Measurements from ENCODE around the gene NFE2.
"Not testable (repeated sequence)": the region's sequence is repeated elsewhere in the genome, so short reads cannot be mapped to it uniquely, and the experiment has no call there.

Gene NFE2

DNA sequence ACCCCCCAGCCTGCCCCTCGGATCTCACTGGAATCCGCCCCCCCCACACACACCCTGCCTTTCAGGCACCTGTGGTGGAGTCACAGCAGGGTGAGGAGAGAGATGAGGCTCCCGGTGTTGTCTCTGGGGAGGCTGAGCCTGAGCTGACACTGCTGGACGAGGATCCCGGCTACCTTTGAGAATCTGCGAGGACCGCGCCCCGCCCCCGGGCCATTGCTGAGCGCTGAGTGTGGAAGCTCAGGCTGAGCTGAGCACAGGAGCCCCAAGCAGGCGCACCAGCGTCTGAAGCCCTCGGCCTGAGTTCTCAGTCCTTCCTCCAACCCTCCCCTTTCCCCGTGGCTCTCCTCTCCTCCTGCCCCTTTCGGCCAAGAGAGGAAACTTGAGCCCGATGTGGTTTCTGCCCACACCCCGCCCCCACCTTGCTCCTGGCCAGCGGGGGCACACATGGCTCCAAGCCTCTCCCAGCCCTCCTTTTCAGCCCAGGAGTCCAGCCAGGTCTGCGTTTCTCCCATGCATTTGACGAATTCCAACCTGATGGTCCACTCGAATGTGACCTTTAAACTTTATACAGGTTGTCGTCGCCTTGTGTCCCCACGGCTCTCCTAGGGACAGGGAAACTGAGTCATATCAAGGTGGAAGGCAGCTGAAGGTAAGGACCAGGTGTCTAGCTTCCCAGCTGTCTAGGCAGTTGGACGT, at the start of gene NFE2:
TSS of gene NFE2 (minus strand) at position 284 of the 696 bp plus-strand sequence. CDS start 5,767 bp downstream, outside the sequence.
- no peak for DNase-seq (ENCODE audit: low read depth)

DNA sequence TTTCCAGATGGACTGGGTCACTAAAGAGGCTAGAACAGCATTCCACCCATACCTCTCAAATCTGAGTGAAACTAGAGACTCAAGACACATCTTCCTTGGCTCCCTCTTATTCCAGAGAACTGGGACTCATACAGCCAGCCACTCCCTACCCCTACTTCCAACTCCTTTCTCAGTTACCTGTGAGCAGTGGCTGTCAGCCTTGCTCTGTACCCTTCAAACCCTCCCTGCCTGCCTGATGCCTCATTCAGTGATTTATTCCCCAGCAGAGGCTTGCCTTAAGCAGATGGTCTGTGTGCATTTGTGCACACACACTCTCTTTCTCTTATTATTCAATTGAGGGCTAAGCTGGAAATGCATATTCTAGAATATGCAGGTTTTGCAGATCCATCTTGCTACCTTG, 48.9 kb upstream of the NFE2 start:
- DNase-seq (ENCODE audit: low read depth): no peak

DNA sequence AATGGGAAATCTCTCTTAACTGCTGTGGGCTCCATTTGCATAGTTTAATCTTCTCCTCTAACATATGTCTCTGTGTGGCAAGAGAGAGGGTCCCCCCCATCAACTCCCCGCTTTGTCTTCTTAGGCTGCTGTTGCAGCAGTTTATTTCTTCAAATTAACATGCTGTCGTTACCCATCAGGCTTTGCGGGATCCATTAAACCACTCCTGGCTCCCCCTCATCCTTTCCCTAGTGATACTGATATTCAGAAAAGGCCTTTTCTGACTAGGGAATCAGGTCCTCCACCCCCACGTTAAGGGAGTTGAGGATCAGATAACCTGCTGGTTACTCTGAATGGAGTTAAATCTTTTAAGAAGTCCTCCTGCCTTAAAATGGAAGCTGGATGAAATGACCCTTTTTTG, 48.2 kb upstream of the NFE2 start:
- DNase-seq (ENCODE audit: low read depth): no peak

DNA sequence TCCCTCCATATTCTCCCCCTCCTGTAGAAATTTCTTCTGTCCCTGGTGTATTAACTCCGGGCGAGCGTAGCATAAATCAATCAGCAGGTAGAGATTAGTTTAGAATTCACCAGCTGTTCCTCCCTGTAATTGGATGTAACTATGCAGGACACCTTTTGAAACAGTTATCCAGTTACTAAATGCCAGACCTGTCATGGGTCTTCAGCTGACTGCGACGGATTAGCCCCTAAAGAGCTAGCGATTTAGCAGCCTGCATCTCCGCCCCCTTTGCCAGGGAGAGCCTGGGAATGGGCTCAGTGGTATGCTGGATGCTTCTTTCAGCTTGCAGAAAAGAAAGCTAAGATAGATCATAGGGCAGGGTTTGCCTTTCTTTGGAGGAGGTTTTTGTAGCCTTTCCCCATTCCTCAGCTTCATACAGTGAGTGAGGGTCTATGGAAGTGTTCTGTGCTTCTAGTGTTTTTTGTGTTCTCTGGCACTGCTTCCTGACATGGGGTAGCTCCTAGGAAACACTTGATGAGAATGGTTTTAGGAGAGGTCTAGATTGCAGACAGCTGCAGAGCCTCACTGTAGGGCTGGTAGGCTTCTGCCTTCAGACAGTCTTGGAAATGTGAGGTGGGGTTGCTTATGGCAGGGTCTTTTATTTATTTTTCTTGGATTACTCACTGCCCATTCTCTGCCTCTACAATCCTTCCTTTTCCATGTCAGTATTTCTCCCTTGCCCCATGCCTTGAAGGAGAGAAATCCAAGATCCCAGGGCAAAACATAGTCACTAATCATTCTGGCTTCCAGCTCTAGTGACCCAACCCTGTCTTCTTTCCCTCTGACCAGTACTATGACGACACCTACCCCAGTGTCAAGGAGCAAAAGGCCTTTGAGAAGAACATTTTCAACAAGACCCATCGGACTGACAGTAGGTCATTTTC, 40.8 kb upstream of the NFE2 start:
- DNase-seq (ENCODE audit: low read depth): no peak

DNA sequence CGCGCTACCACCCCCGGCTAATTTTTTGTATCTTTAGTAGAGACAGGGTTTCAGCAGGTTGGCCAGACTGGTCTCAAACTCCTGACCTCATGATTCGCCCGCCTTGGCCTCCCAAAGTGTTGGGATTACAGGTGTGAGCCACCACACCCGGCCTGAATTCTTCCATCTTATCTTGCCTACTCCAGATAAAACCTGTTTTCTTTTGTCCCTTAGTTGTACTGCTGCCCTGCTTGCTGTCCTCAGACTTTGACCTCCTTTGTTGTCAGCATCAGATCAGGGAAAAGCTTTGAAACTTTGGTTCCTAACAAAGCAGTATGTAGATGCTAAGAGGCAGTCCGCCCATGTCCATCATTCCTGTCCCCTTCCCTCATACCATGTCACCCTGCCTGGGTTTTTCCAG, 40.0 kb upstream of the NFE2 start:
- no peak for DNase-seq (ENCODE audit: low read depth)

DNA sequence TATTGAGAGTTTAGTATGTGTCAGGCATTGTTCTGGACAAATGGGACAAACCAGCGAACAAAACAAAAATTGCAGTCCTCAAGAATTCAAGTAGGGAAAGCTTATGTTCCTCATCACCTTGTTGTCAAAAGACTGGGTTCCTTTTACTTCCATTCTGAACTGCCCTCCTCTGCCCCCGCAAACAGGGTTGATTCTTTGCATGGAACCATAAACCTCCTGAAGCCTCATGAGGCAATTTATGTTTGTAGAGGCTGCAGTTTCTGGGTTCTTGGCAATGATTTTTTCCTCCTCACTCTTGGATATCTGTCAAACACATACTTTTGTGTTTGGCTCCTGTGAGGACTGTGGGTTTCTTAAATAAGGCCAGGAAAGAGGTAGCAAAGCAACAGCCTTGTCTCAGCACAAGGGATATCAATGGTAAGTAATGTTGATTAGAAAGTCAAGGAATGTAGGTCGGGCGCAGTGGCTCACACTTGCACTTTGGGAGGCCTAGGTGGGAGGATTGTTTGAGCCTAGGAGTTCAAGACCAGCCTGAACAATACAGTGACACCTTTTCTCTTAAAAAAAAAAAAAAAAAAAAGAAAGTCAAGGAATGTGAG, 38.0 kb upstream of the NFE2 start:
- DNase-seq (ENCODE audit: low read depth): no peak

DNA sequence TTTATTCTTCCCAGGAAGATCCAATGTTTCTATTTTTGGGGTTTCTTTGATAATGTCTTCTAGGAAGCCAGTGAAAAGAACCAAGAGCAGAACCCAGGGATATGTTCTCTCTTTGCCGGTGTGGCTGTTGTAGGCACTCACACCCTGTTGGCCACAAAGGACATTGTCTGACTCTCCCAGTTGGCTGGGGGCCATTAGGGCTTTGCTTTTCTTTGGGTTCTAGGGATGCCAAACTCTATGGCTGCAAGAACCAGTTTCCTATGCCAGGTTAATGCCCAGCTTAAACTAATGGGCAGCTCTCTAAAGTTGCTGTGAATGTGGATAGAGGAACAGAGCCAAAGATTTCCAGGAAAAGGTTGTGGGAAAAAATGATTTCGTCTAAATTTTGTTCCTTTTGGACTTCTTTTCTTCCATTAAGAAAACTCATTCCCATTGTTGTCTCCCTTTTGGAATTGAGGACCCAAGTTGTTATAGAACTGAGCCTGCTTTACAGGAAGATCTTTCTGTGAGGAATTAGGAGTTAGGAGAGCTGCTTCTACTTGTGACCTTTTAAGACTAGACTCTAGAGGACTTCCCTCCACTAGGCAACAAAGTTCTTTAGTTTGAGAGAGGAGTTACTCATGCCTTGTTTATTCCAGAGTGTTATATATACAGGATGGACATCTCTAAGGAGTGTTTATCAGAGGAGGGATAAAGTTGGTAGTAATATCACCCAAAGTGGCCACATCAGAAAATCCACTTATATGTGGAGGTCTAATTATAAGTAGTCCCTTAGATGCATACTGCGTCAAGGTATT, 37.2 kb upstream of the NFE2 start:
- no peak for DNase-seq (ENCODE audit: low read depth)

DNA sequence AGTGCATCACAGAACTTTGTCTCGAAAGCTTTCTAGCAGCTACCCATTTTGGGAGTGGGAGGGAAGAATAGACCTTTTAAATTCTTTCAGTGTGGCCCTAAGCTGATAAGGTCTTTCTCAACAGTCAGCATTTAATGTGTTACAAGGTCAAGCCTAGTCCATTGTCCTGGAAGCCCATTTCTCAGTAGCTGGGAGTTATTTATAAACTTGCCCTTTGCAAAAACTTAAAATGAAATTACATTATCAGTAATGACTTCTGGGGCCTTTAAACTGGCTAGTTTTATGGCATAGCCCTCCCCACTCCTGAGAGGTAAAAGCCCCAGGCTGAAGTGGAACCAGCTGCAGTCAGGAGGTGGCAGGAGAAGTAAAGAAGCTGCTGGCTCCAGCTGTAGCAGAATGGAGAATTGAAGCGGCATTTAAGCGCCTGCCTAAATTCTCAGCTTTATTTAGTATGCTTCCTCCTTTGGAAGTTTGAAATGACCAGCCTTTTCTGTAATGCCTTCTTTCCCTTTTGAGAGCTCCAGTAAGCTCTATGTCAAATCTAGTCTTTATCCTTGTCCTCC, 36.5 kb upstream of the NFE2 start:
- DNase-seq (ENCODE audit: low read depth): no peak

DNA sequence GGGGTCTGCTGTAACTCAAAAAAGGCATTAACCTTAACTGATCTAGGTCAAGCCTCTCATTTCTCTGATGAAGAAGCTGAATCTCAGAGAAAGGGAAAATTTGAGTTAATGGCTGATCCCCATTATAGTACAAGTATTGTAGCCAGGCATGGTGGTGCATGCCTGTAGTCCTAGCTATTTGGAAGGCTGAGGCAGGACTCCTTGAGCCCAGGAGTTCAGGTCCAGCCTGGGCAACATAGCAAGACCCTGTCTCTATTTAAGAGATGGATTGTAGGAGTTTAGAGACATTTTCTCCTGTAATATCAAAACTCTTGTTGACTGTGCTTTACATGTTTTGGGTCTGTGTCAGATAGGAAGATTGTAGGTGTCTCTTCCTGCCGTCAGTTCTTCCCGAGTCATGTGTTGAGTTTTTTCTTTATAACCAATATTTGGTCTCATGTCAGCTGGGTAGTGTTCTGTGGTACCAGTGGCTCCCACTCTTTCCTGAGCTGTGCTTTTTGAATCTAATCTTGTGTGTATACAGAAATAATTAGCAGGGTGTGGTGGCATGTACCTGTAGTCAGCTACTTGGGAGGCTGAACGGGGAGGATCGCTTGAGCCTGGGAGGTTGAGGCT, 32.7 kb upstream of the NFE2 start:
- no peak for DNase-seq (ENCODE audit: low read depth)

DNA sequence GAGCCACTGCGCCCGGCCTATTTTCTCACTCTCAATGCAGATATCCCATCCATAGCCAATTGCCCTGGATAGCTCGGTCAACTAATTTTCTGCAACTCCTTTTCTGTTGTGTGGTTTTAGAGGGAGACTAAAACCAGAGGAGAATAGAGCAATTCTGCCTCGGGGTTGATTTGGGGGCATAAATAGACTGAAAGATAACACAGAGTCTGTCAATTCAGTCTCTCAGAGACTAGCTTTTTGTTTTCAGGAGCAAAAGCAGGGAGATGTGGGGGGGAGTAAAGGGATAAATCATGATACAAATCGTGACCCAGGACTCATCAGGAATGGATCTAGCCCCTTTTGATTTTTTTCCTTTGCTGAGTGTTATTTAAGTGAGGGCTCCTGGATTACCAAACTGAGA, 30.6 kb upstream of the NFE2 start:
- DNase-seq (ENCODE audit: low read depth): no peak

DNA sequence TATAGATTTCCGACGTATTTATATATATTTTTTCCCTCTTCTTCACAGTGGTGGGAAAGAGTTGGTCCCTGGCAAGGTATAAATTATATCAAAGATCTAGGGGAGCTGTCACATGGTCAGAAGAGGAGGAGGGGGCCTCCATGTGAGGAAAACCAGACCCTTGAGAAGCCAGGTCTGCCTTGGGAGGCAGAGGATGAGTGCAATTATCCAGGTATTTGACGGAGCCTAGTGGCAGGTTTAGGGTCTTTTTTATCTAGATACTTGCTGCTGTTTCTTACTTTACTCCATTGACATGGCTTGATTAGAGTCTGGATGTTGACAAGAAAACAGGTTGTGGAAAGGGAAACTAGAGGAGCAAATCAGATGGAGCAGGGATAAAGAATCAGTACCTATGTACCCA, 29.6 kb upstream of the NFE2 start:
- DNase-seq (ENCODE audit: low read depth): no peak

DNA sequence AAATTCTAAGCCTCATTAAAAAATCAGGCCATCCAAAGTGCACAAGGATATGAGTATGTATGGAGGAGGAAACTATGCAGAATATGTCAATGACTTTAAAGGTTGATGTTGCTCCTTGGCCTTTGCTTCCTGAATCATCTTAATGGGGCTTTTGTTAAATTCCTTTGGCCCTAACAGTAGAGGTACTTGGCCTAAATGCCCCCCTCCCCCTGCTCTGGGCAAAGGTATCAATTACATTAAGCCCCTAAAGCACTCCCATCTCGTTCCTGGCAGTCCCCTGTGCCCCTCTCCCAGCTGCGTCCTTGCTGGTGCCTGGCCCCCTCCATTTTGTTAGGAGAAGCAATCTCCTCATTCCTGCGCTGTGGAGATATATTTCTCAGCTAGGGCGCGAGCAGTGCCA, 28.9 kb upstream of the NFE2 start:
- DNase-seq (ENCODE audit: low read depth): no peak

DNA sequence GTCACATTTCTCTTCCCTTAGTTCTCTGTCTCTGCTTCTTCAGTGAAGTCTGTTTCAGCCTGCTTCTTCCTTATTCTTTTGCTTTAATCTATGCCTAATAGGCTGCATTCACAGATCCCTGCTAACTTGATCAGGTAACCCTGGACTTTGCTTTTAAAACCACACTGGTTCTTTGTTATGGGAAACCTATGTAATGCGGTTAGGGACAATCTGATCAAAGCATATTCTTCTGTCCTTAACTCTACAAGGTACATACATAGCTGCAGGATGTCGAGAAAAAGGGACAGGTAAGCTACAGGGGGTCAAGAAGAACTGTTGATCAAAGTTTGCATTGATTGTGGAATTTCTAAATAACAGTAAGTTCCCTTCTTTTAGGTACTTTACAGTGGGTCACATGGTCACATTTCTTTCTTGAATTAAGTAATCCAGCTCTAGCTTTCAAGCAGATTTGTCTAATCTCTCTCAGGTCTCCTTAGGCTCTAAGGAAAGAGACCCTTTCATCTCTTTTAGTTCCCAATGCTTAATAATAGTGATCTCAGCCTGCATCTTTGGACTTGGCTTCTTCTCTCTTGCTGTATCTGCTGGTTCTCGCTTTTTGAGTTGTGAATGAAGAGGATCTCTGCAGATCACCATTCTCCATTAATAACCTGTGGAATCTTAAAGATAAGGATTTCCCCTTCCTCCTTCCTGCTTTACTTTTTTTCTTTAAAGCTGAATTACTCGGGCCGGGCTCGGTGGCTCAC, 28.0 kb upstream of the NFE2 start:
- DNase-seq (ENCODE audit: low read depth): no peak

DNA sequence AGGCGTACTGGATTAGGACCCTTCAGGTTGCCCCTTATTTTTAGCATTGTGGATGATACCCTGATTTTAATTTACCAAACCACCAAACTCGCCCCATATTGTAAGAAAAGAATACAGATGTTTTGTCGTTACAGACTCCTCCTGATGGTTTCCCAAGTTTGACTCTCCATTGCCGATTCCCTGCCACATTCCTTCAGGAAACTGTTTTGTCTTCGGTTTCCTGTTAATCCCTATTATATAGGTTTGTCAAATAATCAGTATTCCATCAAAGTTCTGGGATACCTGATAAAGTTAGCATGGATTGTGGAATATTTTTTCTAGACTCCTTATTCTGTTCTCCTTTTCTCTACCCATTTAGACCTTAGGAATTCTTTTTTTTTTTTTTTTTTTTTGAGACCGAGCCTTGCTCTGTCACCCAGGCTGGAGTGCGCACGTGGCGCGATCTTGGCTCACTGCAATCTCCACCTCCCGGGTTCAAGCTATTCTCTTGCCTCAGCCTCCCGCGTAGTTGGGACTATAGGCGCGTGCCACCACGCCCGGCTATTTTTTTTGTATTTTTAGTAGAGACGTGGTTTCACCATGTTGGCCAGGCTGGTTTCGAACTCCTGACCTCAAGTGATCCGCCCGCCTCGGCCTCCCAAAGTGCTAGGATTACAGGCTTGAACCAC, 24.8 kb upstream of the NFE2 start:
- not testable (repeated sequence) for DNase-seq (ENCODE audit: low read depth)

DNA sequence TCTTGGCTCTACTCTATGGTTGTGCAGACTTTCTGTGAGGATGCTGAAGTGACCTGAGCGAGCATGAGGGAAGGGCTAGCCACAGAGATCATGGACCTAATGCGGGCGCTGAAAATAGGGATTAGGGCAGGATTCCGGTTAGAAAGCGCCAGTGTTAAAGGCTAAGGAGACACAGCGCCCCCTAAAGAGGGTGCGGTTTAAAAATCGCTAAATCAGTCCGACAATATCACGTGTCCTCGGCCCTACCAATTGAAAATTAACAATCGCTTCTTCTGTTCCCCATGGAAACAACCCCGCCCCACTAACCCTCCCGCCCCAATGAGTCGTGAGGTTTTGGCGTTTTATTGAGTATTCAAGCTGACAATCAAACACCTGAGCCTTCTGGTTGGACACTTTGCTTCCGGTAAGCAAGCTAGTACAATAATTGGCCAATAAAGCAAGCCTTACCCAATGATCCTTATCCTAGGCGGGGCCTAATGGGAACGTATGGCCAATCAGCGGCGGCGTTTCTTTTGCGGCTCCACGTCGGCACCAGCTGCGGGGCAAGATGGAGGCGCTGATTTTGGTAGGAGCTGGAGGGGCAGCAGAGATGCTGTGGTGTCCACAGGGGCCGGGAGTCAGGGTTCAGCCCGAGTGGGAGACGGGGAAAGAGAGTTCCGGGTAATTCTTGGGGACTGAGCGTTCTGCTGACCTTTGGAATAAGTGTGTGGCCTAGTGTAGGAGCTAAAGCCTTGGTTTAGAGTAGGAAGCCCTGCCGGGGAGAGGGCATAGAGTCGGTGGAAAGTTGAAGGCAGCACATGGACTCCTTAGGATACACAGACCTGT, 24.0 kb upstream of the NFE2 start, which contains the start of gene COPZ1:
TSS of gene COPZ1 (plus strand) at position 515 of the 825 bp plus-strand sequence. CDS start at position 548, 33 bp downstream.
- peak; percentile 83 for DNase-seq (ENCODE audit: low read depth)

DNA sequence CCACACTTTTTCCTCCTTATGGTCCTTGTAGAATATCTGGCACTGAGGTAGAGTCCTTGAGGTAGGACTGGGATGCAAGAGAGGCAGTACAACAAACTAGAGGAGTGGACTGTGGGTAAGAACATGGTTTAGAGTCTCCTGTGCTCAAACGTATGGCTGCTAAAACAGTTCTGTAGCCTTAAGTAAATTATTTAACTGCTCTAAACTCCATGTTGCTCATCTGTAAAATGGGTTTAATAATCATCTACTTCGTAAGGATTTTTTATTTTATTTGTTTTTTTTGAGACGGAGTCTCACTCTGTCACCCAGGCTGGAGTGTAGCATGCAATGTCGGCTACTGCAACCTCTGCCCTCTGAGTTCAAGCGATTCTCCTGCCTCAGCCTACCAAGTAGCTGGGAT, 20.5 kb upstream of the NFE2 start:
- no peak for DNase-seq (ENCODE audit: low read depth)

DNA sequence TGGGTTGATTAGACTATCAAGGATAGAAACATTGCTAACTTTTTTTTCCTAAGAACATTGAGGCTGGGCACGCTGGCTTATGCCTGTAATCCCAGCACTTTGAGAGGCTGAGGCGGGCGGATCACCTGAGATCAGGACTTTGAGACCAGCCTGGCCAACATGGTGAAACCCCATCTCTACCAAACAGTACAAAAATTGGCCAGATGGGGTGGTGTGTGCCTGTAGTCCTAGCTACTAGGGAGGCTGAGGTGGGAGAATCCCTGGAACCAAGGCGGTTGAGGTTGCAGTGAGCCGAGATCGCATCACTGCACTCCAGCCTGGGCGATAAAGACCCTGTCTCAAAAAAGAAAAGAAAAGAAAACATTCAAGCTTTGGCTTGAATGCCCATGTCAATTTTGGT, 11.5 kb upstream of the NFE2 start:
- DNase-seq (ENCODE audit: low read depth): not testable (repeated sequence)

DNA sequence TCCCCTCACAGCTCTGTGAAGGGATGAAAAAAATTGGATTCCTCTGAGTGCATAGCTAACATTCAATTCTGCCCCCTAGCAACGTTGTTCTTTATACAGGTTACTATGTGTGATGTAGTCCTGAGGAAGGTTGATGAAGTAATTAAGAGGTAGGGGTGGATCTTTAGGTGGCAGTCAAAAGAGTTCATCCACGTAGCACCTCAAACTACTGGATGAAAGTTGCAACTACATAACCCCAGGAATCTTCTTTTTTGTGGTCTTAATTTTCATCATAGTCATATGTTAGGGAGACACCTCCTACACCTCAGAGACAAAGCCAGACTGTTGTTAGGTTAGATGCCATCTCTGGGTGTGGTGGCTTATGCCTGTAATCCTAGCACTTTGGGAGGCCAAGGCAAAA, 10.2 kb upstream of the NFE2 start:
- DNase-seq (ENCODE audit: low read depth): no peak

Measured in activated T-helper 1 cell treated with Interleukin-2 at 50 U/mL for 16 hours (primary cell).